ELR (cell line): Measurements from ENCODE around the gene NFIA.
A peak's percentile ranks its signal among the peaks of the same experiment; 100 is the strongest.

Experiments
- DNase-seq: peaks from one replicate; pipeline ENCODE4 v3.0.0-alpha.2; 2015; ENCODE audit warnings: low read depth

NFIA gene

DNA sequence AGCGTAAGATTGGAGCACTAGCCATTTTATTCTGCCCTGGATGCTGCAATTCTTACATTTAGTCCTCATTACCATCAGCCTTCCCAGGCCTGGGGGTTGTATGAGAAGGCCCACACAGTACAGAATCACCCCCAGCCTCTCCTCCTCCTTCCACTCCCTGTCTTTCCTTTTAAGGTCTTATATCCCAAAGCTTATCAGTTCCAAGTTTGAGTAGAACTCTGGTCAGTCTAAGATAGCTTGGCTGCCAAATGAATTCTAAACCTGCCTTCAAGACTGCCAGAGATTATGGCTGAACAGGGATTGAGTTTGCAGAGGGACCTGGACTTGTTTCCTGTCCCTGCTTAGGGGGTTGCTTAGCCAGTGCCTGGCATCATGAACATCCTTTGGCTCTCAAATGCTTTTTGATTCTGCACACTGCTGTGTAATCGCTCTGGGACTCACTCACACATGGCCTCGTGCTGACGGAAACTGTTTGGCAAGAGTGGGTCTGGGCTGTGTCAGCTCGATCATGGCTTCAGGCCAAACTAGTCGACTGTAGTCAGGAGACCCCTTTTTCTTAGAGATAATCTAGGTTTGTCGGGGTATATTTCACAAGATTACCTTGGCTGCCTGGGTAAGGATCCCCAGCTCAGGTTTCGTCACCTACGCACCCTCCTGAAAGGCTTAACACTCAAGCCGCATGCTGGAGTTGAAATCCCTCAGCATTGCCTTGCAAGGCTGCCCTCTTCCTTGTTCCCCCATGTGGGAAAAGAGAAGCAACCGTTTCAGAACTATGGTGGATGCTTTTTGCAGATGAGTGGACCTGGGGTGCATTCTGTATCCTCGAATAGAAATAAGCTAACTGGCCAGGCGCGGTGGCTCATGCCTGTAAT lies 252.6 kb downstream of the NFIA start:
- no peak for DNase-seq

DNA sequence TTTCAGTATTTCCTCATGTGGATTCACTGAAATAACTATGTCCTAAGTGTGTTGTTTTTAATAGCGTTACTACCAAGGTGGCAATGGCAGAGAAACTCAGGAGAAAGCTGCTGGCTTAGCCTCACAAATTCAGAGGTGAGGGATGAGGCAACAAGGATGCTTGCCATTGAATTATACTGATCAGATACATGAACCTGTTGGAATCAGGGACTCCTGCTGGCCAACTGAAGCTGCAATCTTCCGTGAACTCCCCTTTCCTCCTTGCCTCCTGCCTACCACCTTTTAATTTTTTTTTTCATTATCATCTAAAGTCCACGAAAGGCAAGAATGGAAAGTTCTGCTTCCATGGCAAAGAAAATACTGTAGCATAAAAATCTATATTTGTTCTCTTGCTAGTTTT lies 254.7 kb downstream of the NFIA start:
- no peak for DNase-seq

DNA sequence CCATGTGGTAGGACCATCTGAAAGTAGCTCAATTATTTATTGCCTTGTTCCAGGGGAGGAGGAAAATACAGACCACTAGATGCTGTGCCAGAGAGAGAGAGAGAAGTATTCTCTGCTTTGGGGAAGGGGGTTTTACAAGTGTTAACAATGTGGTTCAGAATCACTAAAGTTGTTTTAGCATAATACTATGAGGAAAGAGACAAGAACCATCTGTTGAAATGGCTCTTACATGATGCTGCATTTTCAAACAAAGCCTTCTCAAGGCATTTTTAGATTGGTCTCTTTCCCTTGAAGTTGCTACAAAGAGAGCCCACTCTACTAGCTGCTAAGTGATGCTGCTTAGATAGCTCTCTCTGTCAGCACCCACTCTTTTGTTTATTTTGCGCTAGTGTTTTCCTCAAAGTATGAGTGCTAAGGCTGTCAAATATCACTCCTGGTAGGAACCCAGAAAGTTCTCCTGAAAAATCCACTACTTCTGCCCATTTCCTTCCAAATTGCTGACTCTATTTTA lies 255.1 kb downstream of the NFIA start:
- no peak for DNase-seq

DNA sequence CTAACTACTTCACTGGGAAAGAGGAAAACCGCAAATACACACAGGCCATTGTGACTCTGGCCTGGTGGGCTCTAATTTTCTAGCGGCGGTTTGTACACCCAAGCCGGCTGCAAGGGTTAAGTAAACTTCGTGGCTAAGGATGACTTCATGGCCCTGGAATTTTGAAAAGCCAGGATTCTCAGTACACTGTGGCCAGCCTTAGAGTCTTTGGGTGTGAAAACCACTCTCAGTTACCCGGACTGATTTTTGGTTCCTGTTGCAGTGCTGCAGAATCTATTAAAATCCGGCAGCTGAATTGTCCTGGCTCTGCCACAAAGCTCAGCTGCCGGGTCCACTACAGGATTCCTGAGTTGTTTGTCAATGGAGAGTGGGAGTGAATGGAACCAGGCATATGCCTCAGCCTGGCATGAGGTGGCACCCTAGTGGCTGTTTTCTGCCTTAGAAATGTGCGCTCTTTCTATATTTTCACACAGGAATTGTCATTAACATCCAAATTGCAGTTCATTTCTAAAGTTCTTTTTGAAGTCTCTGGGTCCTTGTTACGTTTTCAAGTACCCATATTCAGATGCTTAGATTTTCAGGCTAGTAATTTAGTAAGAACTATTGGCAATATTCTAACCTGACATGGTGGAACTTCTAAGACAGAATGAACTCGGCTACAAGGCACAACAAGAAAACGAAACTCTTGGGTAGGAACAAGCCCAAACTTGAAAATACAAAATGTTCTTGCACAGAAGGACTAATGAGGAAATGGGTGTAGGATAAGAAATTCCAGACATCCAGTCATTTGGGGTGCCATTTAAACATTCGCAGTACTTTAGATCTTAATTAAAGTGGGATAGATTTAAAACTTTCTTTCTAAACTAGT lies 255.9 kb downstream of the NFIA start:
- peak; percentile 84 for DNase-seq

DNA sequence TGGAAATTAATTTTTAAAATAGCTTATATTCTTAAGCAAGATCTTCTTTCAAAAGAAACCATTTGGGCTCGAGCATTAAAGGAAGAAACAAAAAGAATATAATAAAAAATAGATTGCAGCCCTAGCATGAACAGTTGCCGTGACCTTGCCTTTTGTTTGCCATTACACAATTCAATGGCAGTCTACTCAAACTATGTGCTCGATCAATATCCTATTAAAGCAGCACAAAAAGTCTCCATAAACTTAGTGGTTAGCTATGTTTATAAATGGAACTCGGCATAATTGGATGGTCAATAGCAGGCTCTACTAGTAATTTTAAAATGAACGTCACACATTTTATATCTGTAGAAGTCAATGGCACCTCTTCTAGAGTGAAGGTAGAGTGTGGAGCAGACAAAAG lies 256.5 kb downstream of the NFIA start:
- DNase-seq = no peak

GRCh38 chr1:61341426-61341825 lies 259.1 kb downstream of the NFIA start:
- DNase-seq = no peak

- DNase-seq = no peak
These were observed 261.5 kb downstream of the NFIA start for GRCh38 chr1:61343734-61344420.

- DNase-seq = no peak
These were observed 262.3 kb downstream of the NFIA start for GRCh38 chr1:61344696-61345095.

GRCh38 chr1:61348025-61348665 lies 265.8 kb downstream of the NFIA start:
- no peak for DNase-seq

- no peak for DNase-seq
These were observed 270.6 kb downstream of the NFIA start for GRCh38 chr1:61352845-61353435.

DNA sequence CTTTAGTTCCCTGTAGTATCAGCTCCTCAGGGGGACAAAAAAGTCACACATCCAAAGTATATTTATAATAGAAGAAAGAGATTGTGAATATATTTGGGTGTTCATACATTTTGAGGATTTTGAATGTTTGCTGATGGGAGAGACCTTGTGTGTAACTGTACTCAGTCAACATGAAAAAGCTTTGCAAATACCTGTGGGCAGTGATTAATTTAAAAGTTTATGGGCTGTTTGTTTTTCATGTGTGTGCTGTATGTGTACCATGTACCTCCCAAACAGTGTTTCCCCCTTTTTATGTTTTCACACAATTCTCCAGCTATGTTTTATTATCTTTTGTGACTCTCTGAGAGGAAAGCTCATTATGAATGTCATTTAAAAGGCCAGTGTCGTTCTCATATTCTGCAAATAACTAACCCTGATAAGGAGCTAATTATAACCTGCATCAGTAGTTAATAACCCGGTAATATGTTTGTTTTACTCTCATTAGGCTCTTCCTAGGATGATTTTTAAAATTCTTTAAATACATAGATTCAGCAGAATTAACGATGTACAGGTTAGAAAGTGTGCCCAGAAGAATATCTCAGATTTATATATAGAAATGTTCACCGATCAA lies 271.5 kb downstream of the NFIA start:
- DNase-seq = no peak

- no peak for DNase-seq
These were observed 273.7 kb downstream of the NFIA start for GRCh38 chr1:61356016-61356415.

DNA sequence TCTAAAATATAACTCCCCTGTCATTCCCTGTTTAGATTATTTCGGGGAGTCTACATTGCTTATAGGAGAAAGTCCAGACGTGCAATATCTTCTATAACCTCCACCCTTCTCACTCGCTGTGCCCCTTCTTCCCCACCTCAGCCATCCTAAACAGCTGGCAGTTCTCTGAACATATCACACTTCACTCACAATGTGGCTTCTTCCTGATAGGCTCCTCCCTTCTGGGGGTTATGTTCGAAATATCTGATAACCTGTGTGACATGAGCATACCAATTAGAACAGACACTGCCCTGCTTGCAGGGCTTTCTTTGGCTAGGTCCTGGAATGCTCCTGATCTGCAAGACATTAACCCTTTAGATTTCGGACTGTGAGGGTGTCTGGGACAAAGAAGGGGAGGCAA lies 274.6 kb downstream of the NFIA start:
- DNase-seq = no peak

DNA sequence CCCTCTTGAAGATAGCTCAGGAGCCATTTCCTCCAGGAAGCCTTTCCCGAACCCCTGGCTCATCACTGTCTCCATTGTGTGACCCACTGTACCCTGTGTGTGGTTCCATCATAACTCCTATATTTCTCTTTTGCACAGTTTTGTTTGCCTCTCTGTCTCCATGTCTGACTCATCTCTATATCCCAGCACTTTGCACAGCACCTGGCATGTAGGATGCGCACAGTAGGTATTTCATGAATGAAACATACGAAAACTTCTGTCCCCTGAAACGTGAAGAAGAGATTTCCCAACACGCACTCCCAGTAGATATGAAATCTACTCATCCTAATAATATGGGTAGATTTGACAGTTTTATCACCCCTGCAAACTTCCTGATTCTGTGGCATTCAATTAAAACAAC lies 275.2 kb downstream of the NFIA start:
- DNase-seq = no peak

DNA sequence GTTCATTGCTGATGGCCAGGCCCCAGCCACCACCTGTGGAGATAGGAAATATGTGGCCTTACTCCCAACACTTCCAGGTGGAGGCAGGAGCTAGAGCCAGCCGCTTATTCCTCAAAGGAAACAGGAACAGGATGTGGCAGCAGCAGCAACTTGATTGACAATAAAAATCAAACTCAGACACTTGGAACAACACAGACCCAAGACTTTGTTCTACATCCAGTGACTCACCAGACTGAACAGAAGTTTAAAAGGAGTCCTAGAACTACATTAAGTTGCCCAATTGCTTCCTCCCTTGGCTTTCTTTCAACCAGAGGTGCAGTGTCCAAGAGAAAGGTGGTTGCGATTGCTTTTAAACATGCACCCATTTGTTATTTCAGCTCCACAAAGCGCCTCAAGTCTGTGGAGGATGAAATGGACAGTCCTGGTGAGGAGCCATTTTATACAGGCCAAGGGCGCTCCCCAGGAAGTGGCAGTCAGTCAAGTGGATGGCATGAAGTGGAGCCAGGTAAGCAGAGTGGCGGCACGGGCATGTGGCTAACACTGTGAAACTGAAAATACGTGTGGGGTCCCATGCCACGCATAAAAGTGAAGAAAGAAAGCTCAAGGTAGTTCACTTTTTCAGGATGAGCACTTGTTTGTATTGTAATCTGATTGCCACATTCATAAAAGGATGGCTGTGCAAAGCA lies 276.6 kb downstream of the NFIA start:
- DNase-seq = no peak

DNA sequence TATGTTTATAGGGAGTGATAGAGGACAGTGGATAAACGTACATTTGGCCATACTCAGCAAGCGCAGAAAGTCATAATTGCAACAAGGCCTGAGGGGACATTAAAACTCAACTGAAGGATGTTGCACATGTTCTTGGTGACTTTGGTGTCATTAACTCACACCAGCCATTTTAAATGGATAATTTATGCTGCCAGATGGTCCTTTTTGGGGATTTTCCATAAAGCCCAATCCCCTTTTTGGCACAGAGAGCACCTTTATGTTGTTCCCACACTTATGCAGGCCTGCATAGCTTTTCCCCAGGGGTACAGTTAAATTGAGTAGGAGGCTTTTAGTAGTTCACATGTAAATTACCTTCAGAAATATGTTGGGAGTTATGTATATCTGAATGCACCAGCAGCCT lies 279.6 kb downstream of the NFIA start:
- DNase-seq = no peak

- no peak for DNase-seq
These were observed 280.0 kb downstream of the NFIA start for GRCh38 chr1:61362351-61362750.

GRCh38 chr1:61368366-61368765 lies 286.0 kb downstream of the NFIA start:
- no peak for DNase-seq

DNA sequence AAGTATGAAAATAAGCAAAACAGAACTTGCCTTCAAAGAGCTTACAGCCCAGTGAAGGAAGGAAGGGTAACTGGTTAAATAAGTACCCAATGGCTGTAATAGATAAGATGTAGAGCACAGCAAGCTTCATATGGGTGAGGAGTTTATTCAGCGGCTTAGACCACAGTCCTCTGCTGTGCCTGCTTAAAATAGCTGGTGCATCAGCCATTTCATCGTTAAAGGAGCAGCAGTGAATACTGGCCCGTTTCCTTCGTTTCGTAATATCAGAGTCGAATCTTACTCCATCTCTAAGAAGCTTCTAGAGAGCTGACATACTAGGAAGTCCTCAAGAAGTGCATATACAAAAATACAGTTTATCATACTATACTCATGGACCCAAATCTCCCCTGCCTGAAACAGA lies 286.5 kb downstream of the NFIA start:
- DNase-seq = no peak

DNA sequence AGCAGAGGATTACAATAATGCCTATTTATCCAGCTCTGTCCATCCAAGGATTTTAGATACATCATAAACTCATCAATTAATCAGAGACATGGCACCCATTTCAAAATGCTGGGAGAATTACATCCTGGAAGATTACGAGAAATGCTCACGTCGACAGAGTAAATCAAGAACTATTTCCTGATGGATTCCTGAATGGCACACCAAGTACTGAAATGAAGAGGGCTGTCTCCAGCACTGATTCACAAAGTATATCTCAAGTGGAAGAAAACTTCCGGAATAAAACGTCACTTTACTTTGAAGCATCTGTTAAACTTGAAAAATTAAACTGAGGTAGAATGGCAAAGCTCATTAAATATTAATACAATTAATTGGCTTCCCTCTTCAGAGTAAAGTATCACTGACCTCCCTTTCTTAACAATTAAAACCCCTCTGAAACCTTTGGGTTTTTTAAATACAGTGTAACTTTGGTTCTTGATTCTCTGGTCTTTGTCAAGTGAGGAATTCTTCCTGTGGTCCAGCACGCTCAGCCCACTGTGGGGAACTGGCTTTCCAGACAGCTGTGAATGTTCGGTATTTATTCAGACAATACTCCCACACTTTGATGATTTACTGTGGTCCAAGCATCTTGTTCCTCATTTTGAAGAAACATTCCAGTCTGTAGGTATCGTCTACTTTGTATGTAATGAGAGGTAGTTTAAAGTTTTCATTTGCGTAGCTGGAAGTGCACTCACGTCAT lies 288.0 kb downstream of the NFIA start:
- no peak for DNase-seq
